ENCODE measurements around the gene KCNQ5. TPM values are rescaled to one million over a fixed set of nuclear protein-coding genes. Genes with fewer than 3 reads are reported as not detected.

The KCNQ5 gene
- total RNA-seq, 1 donor from 2014 or later = 3.5 TPM

DNA sequence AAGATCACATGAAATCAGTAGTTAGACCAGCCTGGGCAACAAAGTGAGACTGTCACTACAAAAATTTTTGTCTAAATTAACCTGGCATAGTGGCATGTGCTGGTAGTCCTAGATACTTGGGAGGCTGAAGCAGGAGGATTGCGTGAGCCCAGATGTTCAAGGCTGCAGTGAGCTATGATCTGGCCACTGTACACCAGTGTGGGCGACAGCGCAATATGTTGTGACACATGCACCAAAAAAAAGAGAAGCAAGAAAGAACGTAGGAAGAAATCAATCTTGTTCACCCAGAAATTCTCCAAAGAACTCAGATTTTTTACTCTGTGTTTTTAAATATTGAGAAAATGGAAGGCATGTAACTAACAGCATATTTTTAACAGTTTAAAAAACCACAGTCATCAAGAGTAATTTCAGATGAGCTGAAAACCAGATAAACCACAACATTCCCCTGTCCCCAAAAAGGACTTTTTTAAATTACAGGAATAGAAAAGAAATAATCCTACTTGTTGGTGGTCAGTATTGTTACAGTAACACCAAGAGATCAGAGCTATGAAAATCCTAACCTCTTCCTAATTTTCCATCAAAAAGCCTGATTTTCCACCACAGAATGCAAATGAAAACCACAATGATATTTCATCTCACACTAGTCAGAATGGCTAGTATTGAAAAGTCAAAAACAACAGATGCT is 363.3 kb downstream of the KCNQ5 start:
- peak; percentile 65 for DNase-seq (ENCODE audit: low read depth)

DNA sequence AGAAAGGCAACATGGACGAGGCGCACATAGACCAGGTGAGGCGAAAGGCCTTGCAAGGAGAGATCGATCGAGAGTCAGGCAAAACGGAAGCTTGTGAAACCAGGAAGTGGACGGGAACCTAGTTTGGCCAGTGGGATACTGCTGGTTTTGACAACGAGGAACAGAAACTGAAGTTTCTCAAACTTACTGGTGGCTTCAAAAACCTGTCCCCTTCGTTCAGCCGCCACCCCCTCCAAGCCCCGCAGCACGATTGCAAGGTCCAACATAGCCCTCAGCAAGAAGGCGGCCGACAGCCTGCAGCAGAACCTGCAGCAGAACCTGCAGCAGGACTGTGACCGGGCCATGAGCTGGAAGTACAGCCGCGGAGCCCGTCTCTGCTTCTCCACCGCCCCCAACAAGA is 365.4 kb downstream of the KCNQ5 start:
- DNase-seq (ENCODE audit: low read depth) = no peak

DNA sequence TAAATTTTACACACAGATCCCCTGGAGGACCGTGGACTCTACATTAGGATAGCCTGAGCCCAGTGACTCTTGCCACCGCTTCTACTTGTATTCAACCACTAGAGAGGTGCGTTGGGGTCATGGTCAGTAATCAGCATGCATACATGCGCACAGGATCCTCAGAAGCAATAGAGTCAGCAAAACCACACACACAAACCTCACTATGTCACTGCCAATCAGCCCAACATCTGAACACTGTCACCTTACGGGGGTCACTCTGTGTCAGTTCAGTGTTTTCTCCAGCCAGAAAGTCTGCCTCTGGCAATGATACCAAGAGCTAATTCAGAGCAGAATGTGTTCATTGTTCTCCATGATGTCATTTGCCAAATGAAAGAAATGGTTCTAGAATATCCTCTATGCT is 378.1 kb downstream of the KCNQ5 start:
- DNase-seq (ENCODE audit: low read depth) = no peak

DNA sequence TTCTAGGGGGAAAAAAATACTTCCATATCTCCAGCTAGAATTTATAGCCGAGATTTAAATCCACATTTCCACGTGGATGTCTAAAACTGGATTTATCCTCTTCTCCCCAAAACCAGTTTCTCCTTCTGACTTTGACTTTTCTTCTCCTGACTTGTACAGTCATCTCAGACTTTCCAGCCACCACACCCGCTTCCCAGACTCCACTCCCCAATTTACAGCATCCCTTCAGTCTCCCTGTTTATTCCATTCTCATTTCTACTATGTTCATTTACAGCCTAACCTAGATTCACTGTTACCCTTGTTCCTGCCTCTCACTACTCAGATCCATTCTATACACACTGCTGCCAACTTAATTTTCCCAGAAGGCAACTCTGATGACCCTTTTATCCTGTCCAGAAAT is 378.6 kb downstream of the KCNQ5 start:
- DNase-seq (ENCODE audit: low read depth) = no peak

DNA sequence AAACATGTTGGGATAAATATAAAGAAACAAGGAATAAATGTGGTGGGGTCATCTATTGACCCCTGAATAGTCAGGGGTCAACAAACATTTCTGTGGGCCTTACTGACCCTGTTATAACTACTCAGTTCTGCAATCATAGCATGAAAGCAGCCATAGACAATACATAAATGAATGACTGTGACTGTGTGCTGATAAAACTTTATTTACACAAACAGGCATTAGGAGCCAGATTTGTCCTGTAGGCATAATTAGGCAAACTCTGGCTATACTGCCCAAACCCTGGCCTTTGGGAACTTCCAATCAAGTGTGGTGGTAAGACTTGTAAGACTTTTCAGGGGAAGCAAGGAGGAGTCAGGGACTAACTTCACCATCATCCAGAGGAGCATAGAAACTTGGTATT is 380.7 kb downstream of the KCNQ5 start:
- DNase-seq (ENCODE audit: low read depth) = no peak

DNA sequence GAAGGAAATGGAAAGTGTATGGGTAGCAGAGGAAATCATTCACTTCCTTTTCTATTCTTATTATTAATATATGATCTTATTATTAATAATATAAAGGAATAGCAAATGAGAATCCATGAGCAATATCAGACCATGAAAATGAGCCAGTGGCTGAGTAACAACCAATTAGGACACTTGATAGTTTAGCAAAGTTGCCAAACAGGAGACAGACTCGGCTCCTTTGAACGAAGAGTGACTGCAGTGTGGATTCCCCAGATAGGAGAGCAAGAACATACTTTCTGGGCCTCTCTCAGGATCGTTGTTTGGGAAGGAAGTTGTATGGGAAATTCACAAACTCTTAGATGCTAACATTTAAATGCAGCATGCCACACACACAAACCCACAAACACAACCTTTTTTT is 381.4 kb downstream of the KCNQ5 start:
- DNase-seq (ENCODE audit: low read depth) = no peak

DNA sequence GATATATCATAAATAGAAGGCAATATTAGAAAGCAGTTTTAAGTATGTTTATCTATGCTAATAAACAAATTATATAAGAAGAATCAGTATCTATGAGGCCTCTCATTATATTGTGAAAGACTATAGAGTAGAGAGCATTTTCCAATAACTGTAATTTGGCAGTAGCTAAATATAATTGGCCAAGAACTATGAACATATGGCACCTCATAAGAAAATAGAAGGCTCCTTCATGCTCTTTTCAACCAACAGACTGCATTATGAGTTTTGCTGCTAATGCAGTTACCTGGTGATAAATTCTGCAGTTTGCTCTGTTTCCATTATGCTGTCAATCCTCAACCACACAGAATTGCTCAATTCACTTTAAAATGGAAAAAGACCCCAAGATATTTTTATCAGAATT is 382.4 kb downstream of the KCNQ5 start:
- no peak for DNase-seq (ENCODE audit: low read depth)

DNA sequence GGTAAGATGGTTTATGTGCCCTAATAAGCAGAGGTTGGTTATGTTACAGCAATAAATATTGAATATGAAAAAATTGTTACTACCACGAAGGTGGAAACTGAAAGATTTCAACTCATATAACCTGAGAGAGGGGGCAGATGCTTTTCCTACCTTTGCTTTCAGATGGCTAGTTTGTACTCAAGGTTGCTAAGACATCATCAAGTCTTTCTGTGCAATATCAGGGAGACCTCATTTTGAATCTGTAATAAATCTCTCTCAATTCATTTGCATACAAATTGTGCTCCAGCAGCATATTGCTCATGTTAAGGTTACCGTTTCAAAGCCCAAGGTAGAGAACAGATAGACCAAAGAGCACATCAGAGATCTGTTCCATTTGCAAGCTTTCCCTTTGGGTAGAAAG is 383.0 kb downstream of the KCNQ5 start:
- DNase-seq (ENCODE audit: low read depth) = no peak

DNA sequence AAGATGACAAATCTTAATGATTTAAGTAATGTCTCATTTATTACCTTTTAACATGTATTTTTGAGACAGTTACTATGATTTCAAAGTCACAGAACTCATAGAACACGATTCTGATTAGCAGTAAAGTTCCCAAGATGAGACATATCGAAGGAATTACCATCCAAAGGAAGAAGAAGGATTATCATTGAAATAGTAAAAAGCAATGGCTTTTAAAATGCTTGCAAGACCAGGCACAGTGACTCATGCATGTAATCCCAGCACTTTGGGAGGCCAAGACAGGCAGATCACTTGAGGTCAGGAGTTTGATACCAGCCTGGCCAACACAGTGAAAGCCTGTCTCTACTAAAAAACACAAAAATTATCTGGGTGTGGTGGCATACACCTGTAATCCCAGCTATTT is 384.3 kb downstream of the KCNQ5 start:
- no peak for DNase-seq (ENCODE audit: low read depth)

DNA sequence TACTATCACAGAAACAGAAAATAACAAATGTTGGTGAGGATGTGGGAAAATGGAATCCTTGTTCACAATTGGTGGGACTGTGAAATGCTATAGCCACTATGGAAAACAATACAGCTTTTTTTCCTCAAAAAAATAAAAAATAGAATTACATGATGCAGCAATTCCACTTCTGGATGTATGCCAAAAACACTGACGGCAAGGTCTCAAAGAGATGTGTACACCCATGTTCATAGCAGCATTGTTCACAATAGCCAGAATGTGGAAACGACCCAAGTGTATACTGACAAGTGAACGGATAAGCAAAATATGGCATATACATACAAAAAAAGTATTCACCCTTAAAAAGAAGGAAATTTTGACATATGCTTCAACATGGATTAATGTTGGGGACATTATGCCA is 390.1 kb downstream of the KCNQ5 start:
- DNase-seq (ENCODE audit: low read depth) = no peak

DNA sequence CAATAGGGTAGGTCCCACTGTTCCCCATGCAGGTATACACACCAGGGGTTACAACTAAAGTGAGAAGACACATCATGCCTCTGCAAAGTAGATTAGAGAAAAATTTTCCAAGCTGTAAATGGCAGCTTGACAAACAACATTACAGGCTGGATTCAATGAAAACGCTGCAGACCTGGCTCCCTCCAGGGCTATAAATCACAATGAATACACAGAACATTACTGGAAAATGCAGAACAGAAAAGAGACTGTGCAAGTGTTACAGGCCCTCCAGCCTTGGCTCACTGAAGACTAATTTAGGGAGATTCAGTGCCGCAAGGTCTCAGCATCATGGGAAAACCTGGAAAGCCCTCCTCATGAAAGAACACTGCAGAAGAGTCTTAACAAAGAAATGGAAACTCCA is 395.6 kb downstream of the KCNQ5 start:
- DNase-seq (ENCODE audit: low read depth) = no peak

DNA sequence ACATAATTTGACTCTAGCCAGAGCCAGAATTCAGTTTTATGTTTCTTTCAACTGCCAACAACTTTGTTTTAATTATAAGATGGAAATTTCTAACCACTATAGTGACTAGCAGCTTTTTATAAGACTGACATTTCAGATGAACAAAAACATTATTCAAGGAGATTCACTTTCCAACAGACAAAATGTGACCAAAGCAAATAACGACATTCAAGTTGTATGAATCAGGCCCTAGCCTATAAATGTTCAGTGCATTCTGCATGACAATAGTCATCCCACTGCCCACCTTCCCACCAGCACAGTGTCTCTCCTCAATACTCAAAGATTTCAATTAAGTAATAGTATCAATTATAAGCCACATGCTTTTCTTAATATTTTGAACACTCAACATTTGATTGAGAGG is 402.7 kb downstream of the KCNQ5 start:
- peak; percentile 14 for DNase-seq (ENCODE audit: low read depth)

DNA sequence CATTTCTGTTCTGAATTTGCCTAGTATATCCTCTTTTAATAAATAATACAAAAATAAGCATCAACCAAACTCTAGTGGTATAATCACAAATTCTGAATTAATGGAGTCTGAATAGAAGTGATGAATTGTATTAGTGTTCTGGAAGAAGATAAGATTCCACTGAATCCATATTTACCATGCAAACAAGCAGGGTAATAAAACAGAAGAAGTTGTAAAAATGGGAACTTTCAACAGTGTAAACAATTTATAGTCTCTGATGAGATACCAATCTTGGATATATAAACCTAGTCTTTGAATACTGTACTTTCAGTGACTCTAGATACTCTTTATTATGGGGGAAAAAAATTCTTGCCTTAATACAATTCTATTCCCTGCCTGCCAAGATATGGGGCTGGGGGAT is 405.8 kb downstream of the KCNQ5 start:
- DNase-seq (ENCODE audit: low read depth) = no peak

DNA sequence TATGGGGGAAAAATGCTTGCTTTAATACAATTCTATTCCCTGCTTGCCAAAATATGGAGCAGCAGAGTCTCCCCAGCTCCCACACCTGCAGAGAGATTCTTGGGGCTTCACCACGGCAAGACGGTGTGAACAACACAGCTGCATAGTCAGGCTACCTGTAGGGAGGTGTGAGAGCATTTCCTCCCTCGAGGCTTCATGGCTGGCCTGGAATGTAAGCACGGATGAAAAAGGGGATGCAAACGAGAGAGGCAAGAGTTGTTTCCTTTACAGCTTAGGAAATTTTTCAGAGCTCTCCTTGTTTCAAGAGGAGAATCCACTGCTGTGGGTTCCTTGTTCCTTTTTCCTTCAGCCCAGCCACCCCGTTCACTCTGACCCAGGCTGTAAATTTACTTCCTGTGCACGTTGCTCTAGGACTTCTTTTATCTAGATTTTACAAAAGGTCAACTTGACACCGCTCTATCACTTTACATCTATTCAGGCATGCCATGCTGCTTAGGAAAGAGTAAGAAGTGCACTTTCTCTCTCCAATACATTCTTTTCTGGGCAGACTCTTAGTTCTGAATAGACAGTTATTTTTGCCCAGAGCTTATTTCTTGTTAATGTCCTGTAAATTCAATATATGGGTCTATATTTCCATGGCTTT is 406.4 kb downstream of the KCNQ5 start:
- no peak for DNase-seq (ENCODE audit: low read depth)

DNA sequence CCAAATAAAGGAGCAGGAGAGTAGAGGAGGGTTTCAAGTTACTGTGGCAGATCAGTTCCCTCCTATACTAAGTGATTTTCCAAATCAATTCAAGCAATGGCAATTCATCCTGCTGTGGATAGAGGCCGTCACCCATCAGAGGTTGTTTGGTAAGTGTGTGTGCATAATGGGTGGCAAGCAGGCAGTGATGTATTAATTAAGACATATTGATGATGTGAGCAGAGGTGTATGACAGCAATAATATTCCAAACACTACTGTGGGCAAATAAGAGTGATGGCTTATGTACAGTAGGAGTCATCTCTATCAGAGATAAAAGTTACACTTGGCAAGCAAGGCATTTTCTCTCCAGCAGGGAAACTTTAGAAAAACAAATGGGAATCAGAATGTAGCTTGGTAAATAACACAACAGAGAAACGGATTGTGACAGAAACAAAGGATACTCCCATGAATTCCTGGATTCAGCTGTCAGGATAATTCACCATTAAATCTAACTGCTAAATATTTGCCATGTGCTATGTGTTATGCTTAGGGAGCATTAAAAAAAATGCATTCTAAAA is 407.1 kb downstream of the KCNQ5 start:
- DNase-seq (ENCODE audit: low read depth) = peak; percentile 30

DNA sequence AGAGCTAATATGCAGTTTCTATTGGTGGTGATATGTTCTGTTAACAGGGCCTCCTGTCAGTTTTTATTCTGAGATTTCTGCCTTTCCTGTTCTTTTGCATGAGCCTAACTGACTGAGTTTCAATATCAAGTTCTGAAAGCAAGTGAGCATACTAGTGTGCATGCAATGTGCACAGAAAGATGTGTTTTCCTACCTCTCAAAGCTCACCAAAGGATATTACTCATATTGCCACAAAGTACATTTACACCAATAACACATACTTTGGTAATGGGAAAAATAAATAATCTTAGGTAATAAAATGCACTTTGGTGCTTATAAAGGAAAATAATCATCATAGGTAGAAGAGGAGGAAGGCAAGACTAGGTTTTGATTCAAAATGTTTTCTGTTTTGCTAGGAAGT is 408.4 kb downstream of the KCNQ5 start:
- DNase-seq (ENCODE audit: low read depth) = no peak

DNA sequence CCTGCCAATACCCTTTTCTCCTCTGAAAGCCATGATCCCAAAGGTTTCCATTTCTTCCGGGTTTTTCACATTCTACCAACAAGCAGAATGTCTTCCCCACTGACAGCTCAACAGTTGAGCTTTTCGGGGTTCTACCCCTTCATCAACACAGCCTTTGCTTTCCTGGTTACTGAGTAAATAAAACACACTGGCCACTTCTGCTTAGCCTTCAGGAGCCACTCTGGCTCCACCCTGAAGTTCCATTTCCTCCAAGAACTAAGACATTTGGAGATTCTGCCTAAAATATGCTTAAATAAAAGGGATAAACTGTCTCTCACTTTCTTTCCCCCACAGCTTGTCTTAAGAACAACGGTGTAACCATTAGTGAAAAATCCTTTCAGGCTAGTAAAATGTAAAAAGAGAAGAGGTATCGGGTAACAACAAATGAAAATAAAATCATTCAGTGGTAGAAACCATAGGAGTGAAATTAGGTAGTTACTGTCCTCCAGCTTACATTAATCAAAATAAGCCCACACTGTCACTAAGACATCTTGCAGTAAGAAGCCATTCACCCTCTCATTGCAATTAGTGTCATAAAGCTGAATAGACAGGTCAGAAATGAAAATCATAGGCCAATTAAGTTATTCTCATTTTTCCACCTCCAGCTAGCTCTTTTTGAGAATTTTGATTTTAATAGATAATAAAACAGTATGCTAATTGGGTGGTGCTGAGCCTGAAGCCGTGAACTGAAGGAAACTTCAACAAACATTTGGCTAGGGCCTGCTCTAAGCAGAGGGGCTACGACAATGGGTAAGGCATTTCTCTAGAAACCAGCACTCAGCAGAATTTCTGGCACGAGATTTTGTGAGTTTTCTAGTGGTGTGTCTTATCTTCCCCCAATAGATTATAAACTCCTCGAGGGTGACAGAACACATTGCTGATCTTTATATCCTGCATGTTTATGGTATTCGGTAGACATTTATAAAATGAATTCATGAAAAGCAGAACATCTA is 409.2 kb downstream of the KCNQ5 start:
- DNase-seq (ENCODE audit: low read depth) = peak; percentile 10

DNA sequence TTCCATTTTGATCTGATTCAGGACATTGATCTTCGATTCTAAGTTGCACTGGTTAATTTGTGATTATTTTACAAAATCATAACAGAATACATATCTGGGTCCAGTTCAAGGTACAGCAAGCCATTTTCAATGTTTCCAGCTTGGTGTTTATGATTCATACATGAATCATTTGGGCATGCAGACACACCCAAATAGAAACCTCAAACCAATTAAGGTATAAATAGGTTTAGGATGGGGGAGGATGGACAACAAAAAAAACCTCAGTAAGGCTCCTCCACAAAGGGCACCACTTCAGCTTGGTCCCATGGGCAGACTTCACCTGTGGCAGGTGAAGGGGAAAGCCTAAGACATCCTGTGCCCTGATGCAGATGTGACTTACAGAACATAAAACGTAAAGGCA is 410.7 kb downstream of the KCNQ5 start:
- DNase-seq (ENCODE audit: low read depth) = peak; percentile 71

DNA sequence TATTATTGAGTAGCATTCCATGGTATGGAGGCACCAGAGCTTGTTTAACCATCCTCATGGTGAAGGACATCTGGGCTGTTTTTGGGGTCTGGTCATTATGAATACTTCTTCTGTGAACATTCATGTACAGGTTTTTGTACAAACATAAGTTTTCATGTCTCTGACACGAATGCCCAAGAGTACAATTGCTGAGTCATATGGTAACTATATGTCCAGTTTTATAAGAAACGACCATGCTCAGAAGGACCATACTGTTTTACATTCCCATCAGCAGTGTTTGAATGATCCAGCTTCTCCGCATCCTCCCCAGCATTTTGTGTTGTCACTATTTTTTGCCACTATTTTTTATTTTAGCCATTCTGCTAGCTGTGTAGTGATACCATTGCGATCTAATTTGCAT is 414.8 kb downstream of the KCNQ5 start:
- DNase-seq (ENCODE audit: low read depth) = no peak

DNA sequence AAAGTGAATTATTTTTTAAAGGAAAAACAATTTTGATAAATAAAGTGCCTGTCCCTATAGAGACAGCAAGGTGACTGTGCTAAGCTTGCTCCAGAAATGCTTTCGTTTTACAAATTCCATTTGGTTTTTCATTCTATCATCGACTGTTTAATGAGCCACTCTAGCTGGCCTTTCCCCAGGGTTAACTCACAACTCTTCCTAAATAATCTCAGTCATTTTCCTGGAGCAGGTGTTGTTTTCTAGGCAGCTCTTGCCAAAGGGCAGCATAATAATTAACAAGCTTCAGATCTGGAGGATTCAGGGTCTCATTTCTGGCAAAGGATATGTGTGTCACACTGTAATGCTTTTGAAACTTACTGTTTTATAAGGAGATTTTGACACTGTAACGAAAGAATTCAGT is 419.2 kb downstream of the KCNQ5 start:
- no peak for DNase-seq (ENCODE audit: low read depth)

DNA sequence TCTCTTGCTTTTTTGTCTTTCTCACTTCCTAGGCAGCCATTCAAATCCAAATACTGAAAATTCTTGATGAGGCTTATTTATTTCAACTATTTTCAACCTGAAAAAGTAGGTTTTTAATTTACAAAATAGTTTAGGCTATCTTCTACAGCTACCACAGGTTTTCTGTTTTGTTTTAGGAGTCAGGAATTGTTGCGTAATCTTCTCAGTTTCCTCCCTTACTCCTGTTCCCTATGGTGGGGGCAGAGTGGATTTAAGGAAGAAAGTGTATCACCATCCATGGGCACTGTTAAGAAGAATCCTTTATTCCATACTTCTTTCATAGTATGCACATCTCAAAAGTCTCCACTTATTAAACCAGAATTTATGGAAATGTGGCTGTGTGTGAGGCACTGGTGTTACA is 421.0 kb downstream of the KCNQ5 start:
- no peak for DNase-seq (ENCODE audit: low read depth)

DNA sequence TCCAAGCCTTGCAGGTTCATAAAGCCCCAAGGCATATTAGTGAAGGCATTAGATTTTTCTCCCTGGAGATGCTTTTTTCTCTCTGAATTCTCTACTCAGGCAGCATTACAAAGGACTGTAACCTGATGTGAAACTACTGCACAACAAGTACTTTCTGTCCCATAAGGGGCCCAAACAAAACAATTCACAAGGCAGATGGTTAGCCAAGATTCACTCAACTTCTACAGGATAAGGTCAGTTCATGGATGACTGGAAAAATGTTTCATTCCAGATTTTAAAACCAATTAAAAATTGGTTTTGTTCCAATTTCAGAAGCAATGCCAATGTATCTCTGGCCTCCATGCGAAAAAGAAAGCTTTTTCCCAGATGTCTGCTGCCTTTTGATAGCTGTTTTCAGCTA is 421.6 kb downstream of the KCNQ5 start:
- no peak for DNase-seq (ENCODE audit: low read depth)
